GM12891 (cell line): Measurements from ENCODE around the gene GATAD1. TPM values are rescaled to one million over a fixed set of nuclear protein-coding genes. Genes with fewer than 3 reads are reported as not detected.
"Not testable (repeated sequence)": the region's sequence is repeated elsewhere in the genome, so short reads cannot be mapped to it uniquely, and the experiment has no call there.

Source experiments
- DNase-seq: peaks from one replicate; pipeline ENCODE4 v3.0.0; 2011; ENCODE audit warnings: low spot score; ENCODE audit not compliant: insufficient read length
- FAIRE-seq: peaks from 2 replicates; lab custom pipeline; 2011; peaks lifted over from hg19 to GRCh38; lab: Jason Lieb, UNC
- PAX5 ChIP-seq: IDR thresholded peaks from 2 replicates; pipeline ENCODE4 v1.6.1; 2011; ENCODE audit warnings: low read length, moderate library complexity, mild to moderate bottlenecking; ENCODE audit not compliant: insufficient read depth, severe bottlenecking
- POLR2A ChIP-seq: IDR thresholded peaks from 2 replicates; pipeline ENCODE4 v1.6.1; 2011; ENCODE audit warnings: low read depth, low read length, control low read depth
- POLR2AphosphoS5 ChIP-seq: IDR thresholded peaks from 2 replicates; pipeline ENCODE4 v1.6.1; 2011; ENCODE audit warnings: low read depth, low read length, control low read depth
- POU2F2 ChIP-seq: IDR thresholded peaks from 2 replicates; pipeline ENCODE4 v1.6.1; 2011; ENCODE audit warnings: low read depth, mild to moderate bottlenecking, control low read depth, low read length, moderate library complexity
- SPI1 ChIP-seq: IDR thresholded peaks from 2 replicates; pipeline ENCODE4 v1.6.1; 2011; ENCODE audit warnings: low read depth, low read length, control low read depth
- TAF1 ChIP-seq: IDR thresholded peaks from 2 replicates; pipeline ENCODE4 v1.6.1; 2011; ENCODE audit warnings: low read depth, low read length, control low read depth
- polyA plus RNA-seq: library from polyadenylated mRNA; unstranded; fragments of >200 nt; gene quantifications from one replicate; pipeline ENCODE4 v1.2.1, GENCODE V29; 2012; ENCODE audit warnings: low read depth, missing spikeins, inconsistent platforms; ENCODE audit not compliant: missing spikeins

GATAD1 gene, protein sequence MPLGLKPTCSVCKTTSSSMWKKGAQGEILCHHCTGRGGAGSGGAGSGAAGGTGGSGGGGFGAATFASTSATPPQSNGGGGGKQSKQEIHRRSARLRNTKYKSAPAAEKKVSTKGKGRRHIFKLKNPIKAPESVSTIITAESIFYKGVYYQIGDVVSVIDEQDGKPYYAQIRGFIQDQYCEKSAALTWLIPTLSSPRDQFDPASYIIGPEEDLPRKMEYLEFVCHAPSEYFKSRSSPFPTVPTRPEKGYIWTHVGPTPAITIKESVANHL
- polyA plus RNA-seq: 8.3 TPM

- no peak for TF ChIP-seq POLR2AphosphoS5
- TF ChIP-seq POU2F2: peak; percentile 70
- peak; percentile 27; the same call in 1 of the 2 replicates for TF ChIP-seq POLR2A
- TF ChIP-seq TAF1: peak; percentile 80
- peak; percentile 68 for TF ChIP-seq SPI1
- TF ChIP-seq PAX5: no peak
- peak; percentile 60 for DNase-seq
- FAIRE-seq: no peak
Observed at GRCh38 chr7:92447345-92448204, at the start of gene GATAD1. Gene GATAD1, plus strand, starts transcription at chr7:92447482. Its CDS starts 248 bp downstream, at chr7:92447730.

- FAIRE-seq: no peak
- no peak for DNase-seq
- TF ChIP-seq PAX5 (no peak), SPI1 (no peak), TAF1 (no peak), POLR2A (no peak), POLR2AphosphoS5 (no peak), POU2F2 (no peak)
Observed at GRCh38 chr7:92397542-92397941, 49.7 kb upstream of the GATAD1 start.

DNA sequence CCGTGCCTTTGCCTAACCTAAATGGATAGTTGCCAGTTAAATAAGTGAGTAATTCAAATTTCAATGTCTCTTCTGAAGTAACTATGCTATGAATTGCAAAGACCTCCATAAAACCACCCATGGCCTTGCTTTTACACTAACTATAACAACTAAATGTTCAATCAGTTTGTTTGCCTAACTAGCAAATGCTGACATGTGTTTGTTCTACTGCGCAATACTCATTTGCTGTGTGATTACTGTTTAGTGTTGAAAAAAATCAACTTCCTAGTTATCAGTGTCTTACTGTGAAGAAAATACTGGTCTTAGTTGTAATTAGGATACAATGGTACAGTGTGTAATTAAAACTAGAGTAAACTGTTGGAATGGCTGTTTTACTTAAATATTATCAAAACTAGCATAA, 47.3 kb upstream of the GATAD1 start:
- DNase-seq (no peak), FAIRE-seq (no peak)
- TF ChIP-seq POU2F2: no peak
- TF ChIP-seq SPI1: no peak
- TF ChIP-seq POLR2AphosphoS5: no peak
- TF ChIP-seq PAX5: no peak
- TF ChIP-seq TAF1: no peak
- TF ChIP-seq POLR2A: no peak

DNA sequence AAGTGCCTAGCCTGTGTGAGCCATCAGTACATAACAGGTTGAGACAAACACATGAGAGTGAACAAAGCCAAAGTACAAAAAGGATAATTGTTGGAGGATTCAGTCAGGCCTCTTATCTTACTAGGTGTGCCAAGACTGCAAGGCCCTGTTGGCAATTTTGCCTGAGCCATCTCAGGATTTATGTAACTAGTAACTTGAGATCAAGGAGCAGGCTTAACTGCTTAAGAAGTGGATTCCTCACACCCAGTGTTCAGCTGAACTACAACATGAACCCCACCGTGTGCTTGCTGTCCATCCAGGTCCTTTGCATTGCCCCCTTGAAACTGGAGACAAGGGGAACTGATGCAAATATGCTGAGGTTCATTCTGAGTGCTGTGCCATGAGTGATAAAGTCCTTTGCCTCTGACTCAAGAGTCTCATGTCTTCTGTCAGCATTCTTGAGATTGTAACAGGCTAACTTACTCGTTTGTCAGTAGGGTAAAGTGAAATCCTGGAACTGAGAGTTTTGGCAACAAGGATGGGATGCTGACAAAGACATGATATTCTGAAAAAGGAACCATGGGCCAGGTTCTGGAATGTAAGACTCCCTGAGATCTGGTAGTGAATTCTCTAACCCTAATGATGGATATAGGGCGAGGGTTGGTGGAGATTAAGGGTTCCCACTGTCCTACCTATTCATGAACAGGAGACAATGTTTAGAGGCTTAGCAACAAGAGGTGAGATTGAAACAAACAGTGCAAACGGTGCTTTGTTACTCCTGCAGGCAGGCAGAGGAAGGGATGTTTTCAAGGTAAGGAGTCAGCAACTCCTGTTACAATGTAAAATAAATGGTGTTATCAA, 44.1 kb upstream of the GATAD1 start:
- no peak for FAIRE-seq
- TF ChIP-seq POU2F2 (no peak), TAF1 (no peak), PAX5 (no peak), POLR2A (no peak), SPI1 (no peak), POLR2AphosphoS5 (no peak)
- DNase-seq: no peak

DNA sequence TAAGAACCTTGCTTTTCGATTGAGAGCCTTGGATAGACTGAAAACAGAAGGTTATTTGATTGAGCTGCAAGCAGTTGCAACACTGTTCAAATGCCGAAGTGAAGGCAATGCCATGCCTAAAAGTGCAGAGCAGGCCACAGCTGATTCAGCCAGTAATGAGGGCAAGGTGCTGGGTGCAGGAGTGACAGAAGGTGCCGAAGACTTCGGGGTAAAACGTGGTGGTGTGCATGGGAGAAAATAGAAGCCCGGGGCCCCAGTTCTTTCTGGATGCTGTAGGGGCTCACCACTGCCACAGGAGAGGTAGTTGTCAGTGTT, 43.6 kb upstream of the GATAD1 start:
- FAIRE-seq: no peak
- no peak for TF ChIP-seq TAF1
- DNase-seq: no peak

DNA sequence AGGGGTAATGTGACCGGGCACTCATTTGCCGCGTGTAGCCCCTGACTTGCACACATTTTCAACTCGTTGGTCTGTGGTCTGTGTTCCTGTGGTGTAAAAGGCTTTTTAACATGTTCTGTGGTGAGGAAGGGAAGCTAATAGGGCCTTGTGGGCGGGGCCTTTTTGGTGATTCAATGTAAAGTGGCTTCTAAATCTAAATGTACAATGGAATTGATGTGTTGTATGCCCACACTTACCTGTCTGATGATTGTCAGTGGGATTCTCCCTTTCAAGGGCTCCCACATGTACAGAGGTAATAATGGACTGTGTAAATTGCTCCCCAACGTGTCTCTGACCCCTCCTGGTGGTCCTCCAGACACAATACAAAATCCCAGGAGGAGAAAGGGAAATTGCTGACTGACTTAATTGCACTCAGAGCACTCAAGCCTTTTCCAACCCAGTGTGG, 43.1 kb upstream of the GATAD1 start:
- TF ChIP-seq SPI1 (no peak), POLR2A (no peak), PAX5 (no peak), POLR2AphosphoS5 (no peak), TAF1 (no peak), POU2F2 (no peak)
- FAIRE-seq (no peak), DNase-seq (no peak)

GRCh38 chr7:92409357-92409756, 37.9 kb upstream of the GATAD1 start:
- FAIRE-seq: no peak
- no peak for DNase-seq

GRCh38 chr7:92410162-92410561, 37.1 kb upstream of the GATAD1 start:
- not testable (repeated sequence) for FAIRE-seq, DNase-seq

More at GRCh38 chr7:92409357-92409756, 37.9 kb upstream of the GATAD1 start:
- no peak for TF ChIP-seq TAF1
- TF ChIP-seq POLR2AphosphoS5: no peak
- TF ChIP-seq SPI1: no peak
- TF ChIP-seq POU2F2: no peak
- no peak for TF ChIP-seq PAX5
- no peak for TF ChIP-seq POLR2A

DNA sequence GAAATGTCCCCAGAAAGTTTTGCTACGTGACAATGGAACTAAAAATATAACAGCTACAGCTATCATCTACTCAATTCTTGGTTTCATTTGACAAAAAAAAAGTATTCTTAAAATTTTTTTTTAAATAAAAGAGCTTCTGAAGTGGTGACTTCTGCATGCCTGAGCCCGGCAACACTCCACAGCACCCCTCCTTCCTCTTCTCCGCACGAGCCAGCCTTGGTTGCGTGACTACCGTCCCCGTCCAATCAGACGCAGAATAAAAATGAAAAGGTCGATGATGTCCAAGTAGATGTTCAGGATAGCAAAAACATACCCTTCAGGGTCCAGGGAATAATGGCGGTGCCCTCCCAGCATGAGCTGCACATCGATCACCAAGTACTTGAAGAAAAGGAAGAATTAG, 34.5 kb upstream of the GATAD1 start:
- TF ChIP-seq POU2F2 (no peak), POLR2A (no peak), SPI1 (no peak), POLR2AphosphoS5 (no peak), PAX5 (no peak), TAF1 (no peak)
- FAIRE-seq (no peak), DNase-seq (no peak)
